Stimulated activated CD4-positive, alpha-beta T cell treated with anti-CD3 and anti-CD28 coated beads, Interleukin-2, amount 100 ng/mL, for 48 hours (primary cell): ENCODE data around the gene SPECC1L.
A peak's percentile ranks its signal among the peaks of the same experiment; 100 is the strongest.

Source experiments
- DNase-seq, 2 donors: peaks; one replicate each; pipeline ENCODE4 v3.0.0-alpha.2; 2020

SPECC1L gene

GRCh38 chr22:24431309-24432034, 160.8 kb downstream of the SPECC1L start:
- DNase-seq, result no peak

GRCh38 chr22:24432059-24432853, 161.6 kb downstream of the SPECC1L start:
- DNase-seq, result no peak

- DNase-seq, result no peak
These were observed 162.6 kb downstream of the SPECC1L start for GRCh38 chr22:24433001-24433827.

GRCh38 chr22:24433828-24434470, 163.3 kb downstream of the SPECC1L start:
- DNase-seq, result no peak

- DNase-seq, result peak; percentile 59 to 60
These were observed 164.1 kb downstream of the SPECC1L start for GRCh38 chr22:24434471-24435322.

GRCh38 chr22:24435323-24435645, 164.7 kb downstream of the SPECC1L start:
- DNase-seq, result no peak

GRCh38 chr22:24435861-24436371, 165.3 kb downstream of the SPECC1L start:
- DNase-seq, result no peak

- no peak for DNase-seq
These were observed 165.9 kb downstream of the SPECC1L start for GRCh38 chr22:24436553-24436952.

GRCh38 chr22:24437091-24437490, 166.5 kb downstream of the SPECC1L start:
- no peak for DNase-seq

GRCh38 chr22:24437741-24438328, 167.2 kb downstream of the SPECC1L start:
- DNase-seq, result no peak

- no peak for DNase-seq
These were observed 169.7 kb downstream of the SPECC1L start for GRCh38 chr22:24440270-24440717.

GRCh38 chr22:24440718-24441405, 170.2 kb downstream of the SPECC1L start:
- no peak for DNase-seq

GRCh38 chr22:24441406-24442351, 171.0 kb downstream of the SPECC1L start:
- DNase-seq, result no peak

GRCh38 chr22:24442352-24442744, 171.7 kb downstream of the SPECC1L start:
- DNase-seq, result no peak

- no peak for DNase-seq
These were observed 173.0 kb downstream of the SPECC1L start for GRCh38 chr22:24443668-24444067.

- no peak for DNase-seq
These were observed 173.6 kb downstream of the SPECC1L start for GRCh38 chr22:24444251-24444650.

- no peak for DNase-seq
These were observed 174.3 kb downstream of the SPECC1L start for GRCh38 chr22:24444729-24445466.

- DNase-seq, result no peak
These were observed 175.0 kb downstream of the SPECC1L start for GRCh38 chr22:24445481-24446259.
